GM18951 (cell line): ENCODE data around the gene TBC1D3D.
"Not testable (repeated sequence)": the region's sequence is repeated elsewhere in the genome, so short reads cannot be mapped to it uniquely, and the experiment has no call there.

ENCODE experiments used
- in situ Hi-C: fragments of 300-500 bp; cut with MboI; formaldehyde crosslinking; loops from one replicate; pipeline ENCODE4 v1.12.0; 2022; ENCODE audit warnings: low sequenced_read_pairs, mixed read lengths, inconsistent platforms; ENCODE audit not compliant: unreplicated experiment

TBC1D3D gene

DNA sequence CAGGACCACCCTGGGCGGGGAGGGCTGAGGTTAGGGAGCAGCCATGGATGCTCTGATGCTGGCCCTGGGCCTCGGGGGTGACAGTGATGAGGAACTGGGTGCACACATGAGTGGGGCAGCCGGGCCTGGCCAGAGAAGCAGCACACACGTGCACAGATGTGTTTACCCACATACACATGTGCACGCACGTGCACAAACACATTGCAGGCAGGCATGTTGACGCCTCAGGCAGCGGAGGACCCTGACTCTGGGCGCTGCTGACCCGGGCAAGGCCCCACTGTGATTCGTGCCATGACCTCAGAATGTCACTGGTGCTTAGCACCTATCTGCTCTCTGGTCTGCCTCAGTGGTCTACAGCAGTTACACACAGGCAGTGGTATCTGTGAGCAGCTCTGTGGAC, at the start of gene TBC1D3D:
TSS of gene TBC1D3D (plus strand) at position 301 of the 400 bp plus-strand sequence. CDS start 1,585 bp downstream, outside the sequence.
- in situ Hi-C loops: not testable (repeated sequence)

DNA sequence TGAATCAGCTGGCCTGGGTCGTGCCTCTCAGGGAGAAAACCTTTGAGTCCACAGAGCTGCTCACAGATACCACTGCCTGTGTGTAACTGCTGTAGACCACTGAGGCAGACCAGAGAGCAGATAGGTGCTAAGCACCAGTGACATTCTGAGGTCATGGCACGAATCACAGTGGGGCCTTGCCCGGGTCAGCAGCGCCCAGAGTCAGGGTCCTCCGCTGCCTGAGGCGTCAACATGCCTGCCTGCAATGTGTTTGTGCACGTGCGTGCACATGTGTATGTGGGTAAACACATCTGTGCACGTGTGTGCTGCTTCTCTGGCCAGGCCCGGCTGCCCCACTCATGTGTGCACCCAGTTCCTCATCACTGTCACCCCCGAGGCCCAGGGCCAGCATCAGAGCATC, 14.8 kb upstream of the TBC1D3D start, which contains the start of gene TBC1D3L:
TSS of gene TBC1D3L (minus strand) at position 101 of the 400 bp plus-strand sequence. CDS start 1,540 bp downstream, outside the sequence.
- in situ Hi-C loops: not testable (repeated sequence)
